GM23248 (cell line): ENCODE measurements around the gene RBBP6.

ENCODE experiments used
- EZH2 ChIP-seq: fragments of 200-600 bp; sonication (generic); IDR thresholded peaks from 2 replicates; pipeline ENCODE4 v1.6.1; 2018; ENCODE audit warnings: antibody characterized with exemption, mild to moderate bottlenecking; ENCODE audit not compliant: insufficient read depth, poor library complexity, severe bottlenecking
- EZH2phosphoT487 ChIP-seq: fragments of 200-600 bp; sonication (generic); IDR thresholded peaks from 2 replicates; pipeline ENCODE4 v1.6.1; 2018; ENCODE audit warnings: antibody characterized with exemption, moderate library complexity, mild to moderate bottlenecking, low read depth; ENCODE audit not compliant: insufficient read depth

- TF ChIP-seq EZH2: no peak
- no peak for TF ChIP-seq EZH2phosphoT487
These were observed 31.3 kb upstream of the RBBP6 start for GRCh38 chr16:24507959-24508480.
